ENCODE measurements around the gene ERC2.

GRCh38 chr3:55910543-55910942, 557.7 kb downstream of the ERC2 start:
- TF ChIP-seq POLR2AphosphoS5 (IDR thresholded peaks at IDR 0.05; ENCODE audit: low read depth, low read length) (no peak), POLR2A (IDR thresholded peaks at IDR 0.05; ENCODE audit: low read depth, low read length) (no peak), TAF1 (IDR thresholded peaks at IDR 0.05; ENCODE audit: low read depth, low read length) (no peak), PAX5 (IDR thresholded peaks at IDR 0.05; ENCODE audit: insufficient read depth, low read length, severe bottlenecking) (no peak), SPI1 (IDR thresholded peaks at IDR 0.05; ENCODE audit: low read depth, low read length) (no peak), POU2F2 (IDR thresholded peaks at IDR 0.05; ENCODE audit: low read depth, low read length) (no peak)
